ENCODE measurements around the gene MT1A. TPM values are rescaled to one million over a fixed set of nuclear protein-coding genes. Genes with fewer than 3 reads are reported as not detected.

MT1A gene
- total and polyA plus RNA-seq, 4 donors: 1.1 to 438 (median 51.5) TPM

- DNase-seq: no peak
- Histone ChIP-seq H3K9me3 (ENCODE audit: control insufficient read depth in 4 of 4, insufficient read depth in 3 of 4, low read length in 3 of 4) (no peaks in the 10 kb centered on the region), H3K4me1 (ENCODE audit: control insufficient read depth in 5 of 5, insufficient read depth in 5 of 5, low read length in 5 of 5) (peaks cover 0 to 15% (median 0%) of the 10 kb centered on the region in 5 donors), H3K4me3 (no peak overlapping the region), H3K27ac (ENCODE audit: low read depth in 1 of 2, low read length in 1 of 2) (no peak overlapping the region), H3K27me3 (ENCODE audit: control insufficient read depth in 3 of 3, insufficient read depth in 3 of 3, low read length in 2 of 3) (peaks cover 0 to 35% (median 29%) of the 10 kb centered on the region in 3 donors), H3K9ac (ENCODE audit: insufficient read depth in 1 of 2, low read length in 2 of 2) (no peak overlapping the region), H3K36me3 (ENCODE audit: control insufficient read depth in 4 of 4, insufficient read depth in 4 of 4, low read length in 4 of 4) (no peaks in the 10 kb centered on the region)
- no peak for ATAC-seq (ENCODE audit: insufficient read depth, low FRiP score)
- TF ChIP-seq CTCF (IDR thresholded peaks at IDR 0.05; ENCODE audit: control extremely low read depth, extremely low read depth): no peak
- WGBS, 2 donors: 80 to 82% methylated on average over 3 of the region's 3 CpGs
Measured at GRCh38 chr16:56677474-56677873, 39.0 kb downstream of the MT1A start.

- 90 to 98% methylated on average over 3 of the region's 3 CpGs for WGBS, 2 donors
- Histone ChIP-seq H3K4me1 (ENCODE audit: control insufficient read depth in 5 of 5, insufficient read depth in 5 of 5, low read length in 5 of 5) (peaks cover 0 to 21% (median 4%) of the 10 kb centered on the region in 5 donors), H3K27ac (ENCODE audit: low read depth in 1 of 2, low read length in 1 of 2) (peak overlapping the region in 1 of 2 donors; percentile 76), H3K27me3 (ENCODE audit: control insufficient read depth in 3 of 3, insufficient read depth in 3 of 3, low read length in 2 of 3) (peaks cover 0 to 24% (median 22%) of the 10 kb centered on the region in 3 donors), H3K9me3 (ENCODE audit: control insufficient read depth in 4 of 4, insufficient read depth in 3 of 4, low read length in 3 of 4) (no peaks in the 10 kb centered on the region), H3K4me3 (no peak overlapping the region), H3K9ac (ENCODE audit: insufficient read depth in 1 of 2, low read length in 2 of 2) (no peak overlapping the region), H3K36me3 (ENCODE audit: control insufficient read depth in 4 of 4, insufficient read depth in 4 of 4, low read length in 4 of 4) (peaks cover 0 to 2% (median 0%) of the 10 kb centered on the region in 4 donors)
- no peak for DNase-seq
- no peak for TF ChIP-seq CTCF (IDR thresholded peaks at IDR 0.05; ENCODE audit: control extremely low read depth, extremely low read depth)
- ATAC-seq (ENCODE audit: insufficient read depth, low FRiP score): no peak
Measured at GRCh38 chr16:56679078-56679730, 40.7 kb downstream of the MT1A start.

GRCh38 chr16:56679818-56680217 lies 41.4 kb downstream of the MT1A start:
- 81 to 88% methylated on average over 6 of the region's 6 CpGs for WGBS, 2 donors
- Histone ChIP-seq H3K36me3 (ENCODE audit: control insufficient read depth in 4 of 4, insufficient read depth in 4 of 4, low read length in 4 of 4) (peaks cover 0 to 2% (median 0%) of the 10 kb centered on the region in 4 donors), H3K27me3 (ENCODE audit: control insufficient read depth in 3 of 3, insufficient read depth in 3 of 3, low read length in 2 of 3) (peaks cover 0 to 24% (median 22%) of the 10 kb centered on the region in 3 donors), H3K9me3 (ENCODE audit: control insufficient read depth in 4 of 4, insufficient read depth in 3 of 4, low read length in 3 of 4) (no peaks in the 10 kb centered on the region), H3K4me1 (ENCODE audit: control insufficient read depth in 5 of 5, insufficient read depth in 5 of 5, low read length in 5 of 5) (peaks cover 0 to 21% (median 4%) of the 10 kb centered on the region in 5 donors), H3K27ac (ENCODE audit: low read depth in 1 of 2, low read length in 1 of 2) (peak overlapping the region in 1 of 2 donors; percentile 76), H3K4me3 (no peak overlapping the region), H3K9ac (ENCODE audit: insufficient read depth in 1 of 2, low read length in 2 of 2) (no peak overlapping the region)
- DNase-seq: no peak
- no peak for ATAC-seq (ENCODE audit: insufficient read depth, low FRiP score)
- no peak for TF ChIP-seq CTCF (IDR thresholded peaks at IDR 0.05; ENCODE audit: control extremely low read depth, extremely low read depth)
